Measurements from ENCODE around the gene FOXN3.

GRCh38 chr14:89304561-89304960 lies 112.5 kb downstream of the FOXN3 start:
- no peak for TF ChIP-seq CTCF (IDR thresholded peaks at IDR 0.05)
- TF ChIP-seq REST (IDR thresholded peaks at IDR 0.05; ENCODE audit: insufficient read depth in 1 of 2, low read depth in 2 of 2, low read length in 1 of 2), result no peak
- TF ChIP-seq TCF7L2 (IDR thresholded peaks at IDR 0.05; ENCODE audit: low read depth, low read length), result no peak
